NCI-H2196 (cell line): Measurements from ENCODE around the gene PGD.
"Not testable (repeated sequence)": the region's sequence is repeated elsewhere in the genome, so short reads cannot be mapped to it uniquely, and the experiment has no call there.

ENCODE experiments used
- DNase-seq: peaks from one replicate; lab custom pipeline; 2025; ENCODE audit not compliant: unreplicated experiment; lab: John Stamatoyannopoulos, UW

PGD gene

GRCh38 chr1:10433790-10434189 is 34.9 kb downstream of the PGD start:
- no peak for DNase-seq

- no peak for DNase-seq
Observed at GRCh38 chr1:10434590-10434989, 35.7 kb downstream of the PGD start.

- DNase-seq = no peak
Observed at GRCh38 chr1:10437052-10437451, 38.2 kb downstream of the PGD start.

GRCh38 chr1:10438677-10439163 is 39.9 kb downstream of the PGD start:
- DNase-seq = no peak

- no peak for DNase-seq
Observed at GRCh38 chr1:10440305-10440704, 41.4 kb downstream of the PGD start.

- DNase-seq = no peak
Observed at GRCh38 chr1:10440794-10441193, 41.9 kb downstream of the PGD start.

GRCh38 chr1:10444248-10444647 is 45.4 kb downstream of the PGD start:
- no peak for DNase-seq

GRCh38 chr1:10444795-10445397 is 46.0 kb downstream of the PGD start:
- no peak for DNase-seq

GRCh38 chr1:10446790-10447422 is 48.0 kb downstream of the PGD start:
- no peak for DNase-seq

- DNase-seq = no peak
Observed at GRCh38 chr1:10449751-10450150, 50.9 kb downstream of the PGD start, which contains the start of gene CORT. CORT (plus strand) TSS chr1:10450031; CDS start chr1:10450224, 193 bp downstream.

- DNase-seq = no peak
Observed at GRCh38 chr1:10450156-10450814, 51.4 kb downstream of the PGD start.

- no peak for DNase-seq
Observed at GRCh38 chr1:10450836-10451235, 52.0 kb downstream of the PGD start.

- DNase-seq = no peak
Observed at GRCh38 chr1:10451287-10451686, 52.4 kb downstream of the PGD start.

- no peak for DNase-seq
Observed at GRCh38 chr1:10456048-10456447, 57.2 kb downstream of the PGD start.

- DNase-seq = no peak
Observed at GRCh38 chr1:10456661-10457060, 57.8 kb downstream of the PGD start.

GRCh38 chr1:10457462-10457861 is 58.6 kb downstream of the PGD start:
- DNase-seq = not testable (repeated sequence)

- no peak for DNase-seq
Observed at GRCh38 chr1:10457875-10458274, 59.0 kb downstream of the PGD start.

GRCh38 chr1:10459184-10459583 is 60.3 kb downstream of the PGD start:
- peak; percentile 29 for DNase-seq

GRCh38 chr1:10467078-10467477 is 68.2 kb downstream of the PGD start:
- no peak for DNase-seq

GRCh38 chr1:10470043-10470442 is 71.2 kb downstream of the PGD start:
- no peak for DNase-seq
